COLO668 (cell line): ENCODE data around the gene KIF17.

Source experiments
- DNase-seq: peaks from one replicate; lab custom pipeline; 2025; ENCODE audit not compliant: unreplicated experiment; lab: John Stamatoyannopoulos, UW

The KIF17 gene

GRCh38 chr1:20632386-20632785 lies 85.4 kb downstream of the KIF17 start:
- no peak for DNase-seq

- no peak for DNase-seq
Observed at GRCh38 chr1:20630729-20631128, 87.1 kb downstream of the KIF17 start.

- no peak for DNase-seq
Observed at GRCh38 chr1:20626524-20626923, 91.3 kb downstream of the KIF17 start.

- DNase-seq: no peak
Observed at GRCh38 chr1:20626098-20626427, 91.7 kb downstream of the KIF17 start.

GRCh38 chr1:20625176-20626097 lies 92.4 kb downstream of the KIF17 start:
- DNase-seq: no peak

- no peak for DNase-seq
Observed at GRCh38 chr1:20624709-20625108, 93.1 kb downstream of the KIF17 start.

GRCh38 chr1:20621012-20621411 lies 96.8 kb downstream of the KIF17 start:
- no peak for DNase-seq

GRCh38 chr1:20619999-20620398 lies 97.8 kb downstream of the KIF17 start:
- DNase-seq: no peak

GRCh38 chr1:20618550-20618949 lies 99.3 kb downstream of the KIF17 start:
- DNase-seq: no peak

GRCh38 chr1:20616847-20617487 lies 100.8 kb downstream of the KIF17 start:
- no peak for DNase-seq

- no peak for DNase-seq
Observed at GRCh38 chr1:20615946-20616846, 101.6 kb downstream of the KIF17 start.

GRCh38 chr1:20614131-20614579 lies 103.7 kb downstream of the KIF17 start:
- no peak for DNase-seq
